Midbrain (tissue), 1 donor: ENCODE results near the gene VWF.
"Not testable (repeated sequence)": the region's sequence is repeated elsewhere in the genome, so short reads cannot be mapped to it uniquely, and the experiment has no call there.

ENCODE experiments used
- DNase-seq: peaks from one replicate; lab custom pipeline; 2025; lab: John Stamatoyannopoulos, UW

Gene VWF

GRCh38 chr12:6032726-6033125 is 91.7 kb downstream of the VWF start:
- DNase-seq = no peak

- DNase-seq = no peak
Measured at GRCh38 chr12:6031001-6031400, 93.5 kb downstream of the VWF start.

GRCh38 chr12:6030081-6030480 is 94.4 kb downstream of the VWF start:
- DNase-seq = no peak

DNA sequence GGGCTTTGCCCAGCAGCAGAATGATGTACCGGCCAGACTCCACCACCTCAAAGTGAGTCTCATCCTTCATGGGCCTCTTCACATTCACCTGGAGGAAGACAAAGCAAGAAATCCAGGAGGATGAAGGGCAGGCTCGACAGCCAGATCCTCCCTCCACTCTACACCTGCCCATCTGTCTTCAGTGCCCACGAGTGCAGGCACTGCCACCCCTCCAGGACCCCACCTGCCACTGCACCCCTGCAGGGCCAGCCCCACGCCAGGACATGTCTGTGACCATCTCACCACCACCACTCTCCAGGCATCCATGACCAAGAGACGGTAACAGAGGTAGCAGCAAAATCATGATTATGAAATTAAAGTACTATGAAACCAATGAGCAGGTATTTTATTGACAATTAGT is 95.1 kb downstream of the VWF start:
- DNase-seq = no peak

DNA sequence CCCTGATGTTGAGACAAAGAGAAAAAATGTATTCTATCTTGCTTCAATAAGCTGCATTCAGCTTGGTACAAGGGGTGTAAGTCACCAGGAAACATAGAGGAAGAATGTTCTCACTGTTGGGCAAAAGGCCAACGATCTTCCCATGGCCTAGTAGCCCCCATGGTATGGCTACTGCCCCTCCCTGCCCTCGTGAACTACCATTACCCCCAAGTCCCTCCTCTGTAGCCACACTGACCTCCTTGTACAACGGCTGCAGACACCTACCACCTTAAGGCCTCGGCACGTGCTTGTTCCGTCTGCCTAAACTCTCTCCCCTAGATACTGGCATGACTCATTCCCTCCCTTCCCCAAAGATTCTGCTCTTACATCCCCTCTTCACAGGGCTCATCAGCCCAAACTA is 97.5 kb downstream of the VWF start:
- DNase-seq = no peak

GRCh38 chr12:6025703-6026298 is 98.7 kb downstream of the VWF start:
- DNase-seq = not testable (repeated sequence)

GRCh38 chr12:6024066-6024465 is 100.4 kb downstream of the VWF start:
- DNase-seq = not testable (repeated sequence)

GRCh38 chr12:6020930-6021329 is 103.5 kb downstream of the VWF start:
- DNase-seq = no peak

- DNase-seq = not testable (repeated sequence)
Measured at GRCh38 chr12:6020511-6020910, 104.0 kb downstream of the VWF start.

GRCh38 chr12:6019256-6019655 is 105.2 kb downstream of the VWF start:
- not testable (repeated sequence) for DNase-seq

DNA sequence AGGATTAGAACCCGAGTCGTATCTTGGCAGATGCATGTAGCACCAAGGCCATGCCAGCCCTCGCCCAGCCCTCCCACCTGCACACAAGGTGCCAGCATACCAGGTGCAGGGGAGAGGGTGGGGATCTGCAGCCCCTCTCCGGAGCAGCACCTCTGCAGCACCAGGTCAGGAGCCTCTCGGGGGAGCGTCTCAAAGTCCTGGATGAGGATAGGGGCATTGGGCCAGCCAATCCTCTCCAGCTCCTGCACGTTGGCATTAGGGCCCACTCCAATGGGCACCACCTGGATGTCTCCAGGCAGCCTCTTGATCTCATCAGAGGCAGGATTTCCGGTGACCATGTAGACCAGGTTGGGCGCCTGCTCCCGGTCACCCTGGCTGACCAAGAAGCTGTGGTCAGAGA is 106.2 kb downstream of the VWF start:
- no peak for DNase-seq

DNA sequence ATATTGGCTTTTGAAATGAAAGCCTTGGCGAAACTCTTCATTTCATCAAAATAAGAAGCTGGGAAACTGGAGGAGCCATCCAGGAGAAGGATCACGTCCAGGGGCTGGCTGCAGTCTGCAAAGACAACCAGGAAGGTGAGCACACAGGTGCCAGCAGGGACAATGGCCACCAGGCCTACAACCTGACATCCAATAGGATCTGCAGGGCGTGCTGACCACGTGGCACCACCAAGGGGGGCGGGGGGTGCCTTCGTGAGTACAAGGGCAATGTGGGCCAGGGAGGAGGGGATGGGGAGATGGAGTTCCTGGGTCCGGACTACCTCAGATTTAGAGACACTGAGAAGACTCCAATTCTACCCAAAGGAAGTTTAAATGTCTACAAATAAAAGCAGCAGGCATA is 107.7 kb downstream of the VWF start:
- no peak for DNase-seq

- DNase-seq = not testable (repeated sequence)
Measured at GRCh38 chr12:6016004-6016403, 108.5 kb downstream of the VWF start.

DNA sequence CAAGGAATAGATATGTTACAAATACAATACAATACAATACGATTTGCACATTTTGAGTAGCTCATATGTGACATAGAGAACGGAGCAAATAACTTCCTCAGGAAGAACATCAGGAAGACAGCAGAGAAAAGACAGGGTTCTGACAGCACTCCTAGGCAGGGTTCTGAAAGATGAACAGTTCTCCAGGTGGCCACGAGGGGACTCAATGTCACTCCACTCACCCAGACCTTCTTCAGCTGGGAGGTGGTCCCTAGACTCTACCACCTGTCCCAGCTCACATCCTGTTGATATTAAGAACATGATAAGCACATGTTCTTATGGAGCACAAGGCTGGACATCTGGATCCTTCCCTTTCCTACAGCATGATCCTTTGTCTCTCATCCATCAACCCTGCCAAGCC is 109.2 kb downstream of the VWF start:
- DNase-seq = not testable (repeated sequence)

DNA sequence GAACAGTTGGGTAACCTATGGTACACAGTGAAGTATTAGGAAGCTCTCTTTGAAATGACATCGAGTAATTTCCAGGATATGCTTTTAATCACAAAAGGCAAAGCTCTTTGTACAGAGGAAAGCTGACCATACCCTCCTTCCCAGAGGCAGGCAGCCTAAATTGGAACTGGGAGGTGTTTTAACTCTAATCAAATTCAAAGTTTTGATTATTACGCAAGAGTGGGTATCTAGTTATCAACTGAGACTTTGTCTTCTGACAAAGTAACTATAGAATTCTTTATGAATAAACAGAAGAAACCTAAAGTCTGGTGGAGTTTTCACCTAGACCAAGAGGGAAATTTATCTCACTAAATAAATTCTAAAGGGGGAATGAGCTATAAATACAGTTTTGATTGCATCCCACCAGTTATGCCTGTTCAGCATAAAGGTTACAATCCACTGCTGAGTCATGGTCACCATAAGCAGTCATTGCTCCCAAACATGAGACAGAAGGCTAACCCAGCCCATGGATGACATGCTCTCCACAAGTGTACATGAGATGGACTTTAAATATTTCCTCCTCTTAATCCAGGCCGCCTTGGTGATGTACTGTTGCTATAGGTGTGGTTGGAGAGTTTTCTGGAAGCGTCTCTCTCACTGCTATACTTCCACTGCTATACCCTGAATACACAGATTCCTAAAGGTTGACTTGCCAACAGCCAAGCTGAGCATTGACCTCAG is 113.7 kb downstream of the VWF start:
- DNase-seq = not testable (repeated sequence)

DNA sequence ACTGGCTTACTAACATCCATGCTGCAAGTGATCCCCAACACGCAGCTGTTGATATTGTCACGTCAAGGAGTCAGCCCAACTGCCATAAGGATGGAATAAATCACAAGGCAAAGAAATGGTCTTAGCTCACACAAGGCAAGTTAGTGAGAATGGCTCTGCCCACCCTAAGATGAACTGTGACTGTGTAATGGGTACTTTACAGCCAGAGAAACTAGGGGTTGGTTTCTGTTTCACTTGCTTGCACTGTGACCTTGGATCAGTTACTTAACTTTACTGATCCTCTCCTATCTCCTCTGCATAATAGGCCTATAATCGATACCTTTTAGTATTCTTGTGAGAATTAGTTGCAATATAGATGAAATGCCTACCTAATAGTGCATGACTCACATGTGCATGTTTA is 127.2 kb downstream of the VWF start:
- DNase-seq = no peak

DNA sequence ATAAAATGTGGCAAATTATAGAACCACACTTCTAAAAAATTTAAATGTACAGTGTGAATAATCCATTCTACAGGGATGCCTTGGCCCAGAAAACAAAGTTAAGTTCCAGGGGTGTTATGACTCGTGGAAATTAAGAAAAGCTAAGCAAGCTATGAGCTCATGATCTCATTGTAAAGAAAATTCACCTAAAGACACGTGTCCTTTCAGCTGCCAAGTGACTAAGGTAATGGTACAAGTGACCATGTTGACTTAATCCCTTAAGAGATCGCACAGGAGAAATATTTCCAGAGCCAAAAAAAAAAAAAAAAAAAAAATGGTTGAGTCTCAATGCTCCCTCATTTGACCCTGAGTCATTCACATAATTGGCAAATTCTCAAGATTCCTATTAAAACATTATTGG is 128.0 kb downstream of the VWF start:
- DNase-seq = no peak

DNA sequence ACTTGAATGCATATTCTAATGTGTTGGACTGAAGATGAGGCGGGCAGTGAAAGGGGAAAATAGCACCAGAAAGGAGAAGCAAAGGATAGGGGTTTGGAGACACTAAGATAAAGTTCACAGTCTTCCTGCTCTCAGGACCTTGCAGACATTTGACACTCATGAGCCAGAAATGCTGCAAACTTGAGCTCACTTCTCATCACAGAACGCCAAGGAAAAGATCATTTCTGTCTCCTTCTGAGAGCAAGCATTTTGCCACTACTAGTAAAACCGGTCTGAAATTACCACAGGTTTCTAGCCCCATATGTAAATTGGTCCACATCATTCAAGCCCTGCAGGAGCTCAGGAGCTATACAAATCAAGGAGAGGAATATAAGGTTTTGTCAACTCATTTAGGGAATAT is 134.8 kb downstream of the VWF start:
- DNase-seq = no peak

DNA sequence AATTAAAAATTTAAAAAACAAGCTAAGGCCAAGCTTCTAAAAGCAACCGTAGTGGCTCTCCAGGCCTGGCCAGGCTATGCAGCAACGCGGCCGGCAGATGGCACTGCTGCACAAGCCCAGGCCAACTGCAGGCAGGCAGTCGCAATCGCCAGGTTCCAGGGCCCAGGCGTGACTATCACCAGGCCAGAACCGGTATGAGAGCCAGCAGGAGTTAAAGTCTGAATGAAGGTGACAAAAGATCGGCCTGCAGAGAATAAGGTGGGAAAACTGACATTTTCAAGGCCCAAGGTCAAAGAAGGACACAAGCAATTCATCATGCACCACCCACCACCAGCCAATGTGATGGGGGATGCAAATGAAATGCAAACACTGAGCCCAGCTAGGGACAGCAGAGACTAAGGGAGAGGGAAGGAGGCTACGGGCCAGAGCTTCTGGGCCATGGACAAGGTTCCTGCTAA is 135.8 kb downstream of the VWF start:
- peak; percentile 75 for DNase-seq

DNA sequence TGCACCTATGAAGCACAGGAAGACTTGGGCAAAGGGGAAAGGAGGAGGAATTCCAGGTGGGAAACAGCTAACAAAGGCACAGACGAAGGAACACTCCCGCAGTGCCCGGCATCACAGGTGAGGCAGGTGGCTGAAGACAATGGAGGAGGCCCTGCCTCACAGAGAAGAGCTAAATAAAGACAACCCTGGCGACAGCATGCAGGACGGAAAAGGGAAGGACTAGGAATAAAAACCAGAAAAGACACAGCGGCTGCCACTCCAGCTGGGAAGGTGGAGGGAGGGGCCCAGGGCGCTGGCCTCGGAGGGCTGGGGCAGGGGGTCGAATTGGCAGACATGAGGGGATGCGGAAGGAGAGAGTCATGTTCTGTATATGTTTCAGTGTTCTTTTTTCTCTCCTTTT is 136.4 kb downstream of the VWF start:
- DNase-seq = no peak

DNA sequence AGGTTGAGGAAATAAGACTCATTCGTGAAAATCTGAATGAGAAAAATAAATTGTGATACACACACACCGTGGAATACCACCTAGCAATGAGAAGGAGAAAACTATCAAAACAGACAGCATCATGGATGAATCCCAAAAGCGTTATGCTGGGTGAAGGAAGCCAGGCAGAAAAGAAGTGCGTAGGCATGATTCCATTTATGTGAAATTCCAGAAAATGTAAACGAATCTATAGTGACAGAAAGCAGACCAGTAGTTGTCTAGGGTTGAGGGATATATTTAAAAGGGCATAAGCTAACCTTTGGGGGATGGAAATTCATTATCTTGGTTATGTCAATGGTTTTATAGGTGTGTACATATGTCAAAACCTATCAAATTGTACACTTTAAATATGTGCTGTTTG is 136.9 kb downstream of the VWF start:
- no peak for DNase-seq

DNA sequence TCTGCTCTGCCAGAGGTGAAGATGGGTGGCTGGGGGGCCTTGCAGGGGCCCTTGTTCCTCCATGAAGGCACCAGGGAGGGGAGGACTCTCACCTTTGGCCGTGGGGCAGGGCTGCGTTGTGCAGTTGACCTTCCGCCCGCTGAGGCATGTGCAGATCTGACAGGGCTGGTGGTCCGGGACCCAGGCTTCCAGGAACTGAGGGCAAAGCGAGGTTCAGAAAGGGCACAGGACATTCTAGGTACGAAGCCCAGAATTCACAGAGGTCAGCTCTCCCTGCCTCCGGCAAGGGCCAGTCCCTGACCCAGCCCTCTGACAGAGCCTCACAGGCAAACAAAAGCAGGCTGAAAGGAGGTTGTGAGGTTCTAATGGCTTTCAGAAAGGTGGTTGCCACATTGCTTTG is 139.0 kb downstream of the VWF start:
- no peak for DNase-seq

GRCh38 chr12:5984873-5985272 is 139.6 kb downstream of the VWF start:
- DNase-seq = no peak

DNA sequence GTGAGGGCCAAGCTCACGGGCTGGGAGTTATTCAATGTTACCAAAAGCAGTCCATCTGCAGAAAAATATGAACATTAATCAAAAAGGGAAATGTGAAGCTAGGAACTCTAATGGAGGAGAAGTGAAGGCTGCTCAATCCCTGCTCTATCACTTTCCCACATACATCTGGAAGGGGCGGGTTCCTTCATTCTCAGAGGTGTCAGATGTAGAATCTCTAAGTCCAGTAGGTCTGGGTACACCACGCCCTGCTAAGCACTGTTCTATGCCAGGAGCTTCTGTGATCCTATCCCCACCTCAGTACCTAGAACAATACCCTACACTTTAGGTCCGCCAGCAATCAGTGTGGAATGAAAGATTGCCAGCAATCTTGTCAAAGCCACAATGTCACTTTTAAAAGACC is 142.4 kb downstream of the VWF start:
- no peak for DNase-seq
